ENCODE results near the gene TMEM235.

- TF ChIP-seq LEF1 (IDR thresholded peaks at IDR 0.05; ENCODE audit: borderline replicate concordance) (no peak), PKNOX1 (IDR thresholded peaks at IDR 0.05) (no peak), ZNF384 (IDR thresholded peaks at IDR 0.05) (no peak), HDGF (IDR thresholded peaks at IDR 0.05; ENCODE audit: borderline replicate concordance) (no peak)
Measured at GRCh38 chr17:78259192-78259554, 27.7 kb downstream of the TMEM235 start.
